Measurements from ENCODE around the gene RPL7L1. TPM values are rescaled to one million over a fixed set of nuclear protein-coding genes. Genes with fewer than 3 reads are reported as not detected.

RPL7L1 gene
- total and polyA plus RNA-seq, 2 of the 13 experiments (the other 11 are each of a cell fraction or from before 2014, with no cell fraction given), result 51.6 to 179 TPM

DNA sequence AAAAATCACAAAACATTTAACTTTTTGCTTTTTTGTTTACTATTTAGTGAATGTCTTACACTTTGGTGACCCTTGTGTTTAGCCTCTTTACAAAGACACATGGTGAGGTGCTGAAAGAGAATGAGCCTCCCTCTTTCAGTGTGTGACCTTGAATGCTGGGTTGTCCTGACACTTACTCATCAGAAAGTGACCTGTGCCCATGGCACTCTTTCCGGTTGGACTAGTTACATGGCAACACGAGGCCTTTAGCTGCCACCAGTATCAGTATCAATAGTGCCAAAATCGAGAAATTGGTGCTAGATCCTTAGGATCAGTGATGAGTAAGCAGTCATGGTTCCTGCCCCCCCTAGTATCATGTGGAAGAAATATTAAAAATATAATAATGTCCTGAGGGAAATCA, 1.7 kb upstream of the RPL7L1 start (continued):
- TF ChIP-seq, protein P1, sequence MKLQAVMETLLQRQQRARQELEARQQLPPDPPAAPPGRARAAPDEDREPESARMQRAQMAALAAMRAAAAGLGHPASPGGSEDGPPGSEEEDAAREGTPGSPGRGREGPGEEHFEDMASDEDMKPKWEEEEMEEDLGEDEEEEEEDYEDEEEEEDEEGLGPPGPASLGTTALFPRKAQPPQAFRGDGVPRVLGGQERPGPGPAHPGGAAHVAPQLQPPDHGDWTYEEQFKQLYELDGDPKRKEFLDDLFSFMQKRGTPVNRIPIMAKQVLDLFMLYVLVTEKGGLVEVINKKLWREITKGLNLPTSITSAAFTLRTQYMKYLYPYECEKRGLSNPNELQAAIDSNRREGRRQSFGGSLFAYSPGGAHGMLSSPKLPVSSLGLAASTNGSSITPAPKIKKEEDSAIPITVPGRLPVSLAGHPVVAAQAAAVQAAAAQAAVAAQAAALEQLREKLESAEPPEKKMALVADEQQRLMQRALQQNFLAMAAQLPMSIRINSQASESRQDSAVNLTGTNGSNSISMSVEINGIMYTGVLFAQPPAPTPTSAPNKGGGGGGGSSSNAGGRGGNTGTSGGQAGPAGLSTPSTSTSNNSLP (IDR thresholded peaks at IDR 0.05; ENCODE audit: low read depth, low read length), result no peak
- TF ChIP-seq ZNF296 (CRISPR knock-in tag; conservative IDR thresholded peaks at IDR 0.05) (no peak), ZNF562 (CRISPR knock-in tag; IDR thresholded peaks at IDR 0.05; ENCODE audit: borderline replicate concordance) (no peak), PCBP1 (IDR thresholded peaks at IDR 0.05; ENCODE audit: borderline replicate concordance, low read depth, low read length) (no peak), POLR2G (IDR thresholded peaks at IDR 0.05; ENCODE audit: low read depth, low read length) (peak; percentile 61), NCOA5 (CRISPR knock-in tag; IDR thresholded peaks at IDR 0.05) (no peak), MED1 (CRISPR knock-in tag; IDR thresholded peaks at IDR 0.05) (peak; percentile 58), MAFG (CRISPR knock-in tag; IDR thresholded peaks at IDR 0.05) (no peak), RFX1 (IDR thresholded peaks at IDR 0.05) (no peak), JARID2 (CRISPR knock-in tag; IDR thresholded peaks at IDR 0.05; ENCODE audit: insufficient replicate concordance) (no peak), SETDB1 (CRISPR knock-in tag; IDR thresholded peaks at IDR 0.05; ENCODE audit: borderline replicate concordance) (no peak), BRCA1 (CRISPR knock-in tag; IDR thresholded peaks at IDR 0.05) (no peak)
- TF ChIP-seq, protein P2, sequence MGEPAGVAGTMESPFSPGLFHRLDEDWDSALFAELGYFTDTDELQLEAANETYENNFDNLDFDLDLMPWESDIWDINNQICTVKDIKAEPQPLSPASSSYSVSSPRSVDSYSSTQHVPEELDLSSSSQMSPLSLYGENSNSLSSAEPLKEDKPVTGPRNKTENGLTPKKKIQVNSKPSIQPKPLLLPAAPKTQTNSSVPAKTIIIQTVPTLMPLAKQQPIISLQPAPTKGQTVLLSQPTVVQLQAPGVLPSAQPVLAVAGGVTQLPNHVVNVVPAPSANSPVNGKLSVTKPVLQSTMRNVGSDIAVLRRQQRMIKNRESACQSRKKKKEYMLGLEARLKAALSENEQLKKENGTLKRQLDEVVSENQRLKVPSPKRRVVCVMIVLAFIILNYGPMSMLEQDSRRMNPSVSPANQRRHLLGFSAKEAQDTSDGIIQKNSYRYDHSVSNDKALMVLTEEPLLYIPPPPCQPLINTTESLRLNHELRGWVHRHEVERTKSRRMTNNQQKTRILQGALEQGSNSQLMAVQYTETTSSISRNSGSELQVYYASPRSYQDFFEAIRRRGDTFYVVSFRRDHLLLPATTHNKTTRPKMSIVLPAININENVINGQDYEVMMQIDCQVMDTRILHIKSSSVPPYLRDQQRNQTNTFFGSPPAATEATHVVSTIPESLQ (CRISPR knock-in tag; conservative IDR thresholded peaks at IDR 0.05), result 0 out of 2 replicates have a peak, but pooled peaks have one; percentile 38
- TF ChIP-seq, protein P3, sequence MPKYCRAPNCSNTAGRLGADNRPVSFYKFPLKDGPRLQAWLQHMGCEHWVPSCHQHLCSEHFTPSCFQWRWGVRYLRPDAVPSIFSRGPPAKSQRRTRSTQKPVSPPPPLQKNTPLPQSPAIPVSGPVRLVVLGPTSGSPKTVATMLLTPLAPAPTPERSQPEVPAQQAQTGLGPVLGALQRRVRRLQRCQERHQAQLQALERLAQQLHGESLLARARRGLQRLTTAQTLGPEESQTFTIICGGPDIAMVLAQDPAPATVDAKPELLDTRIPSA (CRISPR knock-in tag; IDR thresholded peaks at IDR 0.05; ENCODE audit: borderline replicate concordance), result no peak
- TF ChIP-seq, protein P4, sequence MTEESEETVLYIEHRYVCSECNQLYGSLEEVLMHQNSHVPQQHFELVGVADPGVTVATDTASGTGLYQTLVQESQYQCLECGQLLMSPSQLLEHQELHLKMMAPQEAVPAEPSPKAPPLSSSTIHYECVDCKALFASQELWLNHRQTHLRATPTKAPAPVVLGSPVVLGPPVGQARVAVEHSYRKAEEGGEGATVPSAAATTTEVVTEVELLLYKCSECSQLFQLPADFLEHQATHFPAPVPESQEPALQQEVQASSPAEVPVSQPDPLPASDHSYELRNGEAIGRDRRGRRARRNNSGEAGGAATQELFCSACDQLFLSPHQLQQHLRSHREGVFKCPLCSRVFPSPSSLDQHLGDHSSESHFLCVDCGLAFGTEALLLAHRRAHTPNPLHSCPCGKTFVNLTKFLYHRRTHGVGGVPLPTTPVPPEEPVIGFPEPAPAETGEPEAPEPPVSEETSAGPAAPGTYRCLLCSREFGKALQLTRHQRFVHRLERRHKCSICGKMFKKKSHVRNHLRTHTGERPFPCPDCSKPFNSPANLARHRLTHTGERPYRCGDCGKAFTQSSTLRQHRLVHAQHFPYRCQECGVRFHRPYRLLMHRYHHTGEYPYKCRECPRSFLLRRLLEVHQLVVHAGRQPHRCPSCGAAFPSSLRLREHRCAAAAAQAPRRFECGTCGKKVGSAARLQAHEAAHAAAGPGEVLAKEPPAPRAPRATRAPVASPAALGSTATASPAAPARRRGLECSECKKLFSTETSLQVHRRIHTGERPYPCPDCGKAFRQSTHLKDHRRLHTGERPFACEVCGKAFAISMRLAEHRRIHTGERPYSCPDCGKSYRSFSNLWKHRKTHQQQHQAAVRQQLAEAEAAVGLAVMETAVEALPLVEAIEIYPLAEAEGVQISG (CRISPR knock-in tag; IDR thresholded peaks at IDR 0.05), result peak; percentile 62; the same call in 1 of the 2 replicates
- TF ChIP-seq, protein P5, sequence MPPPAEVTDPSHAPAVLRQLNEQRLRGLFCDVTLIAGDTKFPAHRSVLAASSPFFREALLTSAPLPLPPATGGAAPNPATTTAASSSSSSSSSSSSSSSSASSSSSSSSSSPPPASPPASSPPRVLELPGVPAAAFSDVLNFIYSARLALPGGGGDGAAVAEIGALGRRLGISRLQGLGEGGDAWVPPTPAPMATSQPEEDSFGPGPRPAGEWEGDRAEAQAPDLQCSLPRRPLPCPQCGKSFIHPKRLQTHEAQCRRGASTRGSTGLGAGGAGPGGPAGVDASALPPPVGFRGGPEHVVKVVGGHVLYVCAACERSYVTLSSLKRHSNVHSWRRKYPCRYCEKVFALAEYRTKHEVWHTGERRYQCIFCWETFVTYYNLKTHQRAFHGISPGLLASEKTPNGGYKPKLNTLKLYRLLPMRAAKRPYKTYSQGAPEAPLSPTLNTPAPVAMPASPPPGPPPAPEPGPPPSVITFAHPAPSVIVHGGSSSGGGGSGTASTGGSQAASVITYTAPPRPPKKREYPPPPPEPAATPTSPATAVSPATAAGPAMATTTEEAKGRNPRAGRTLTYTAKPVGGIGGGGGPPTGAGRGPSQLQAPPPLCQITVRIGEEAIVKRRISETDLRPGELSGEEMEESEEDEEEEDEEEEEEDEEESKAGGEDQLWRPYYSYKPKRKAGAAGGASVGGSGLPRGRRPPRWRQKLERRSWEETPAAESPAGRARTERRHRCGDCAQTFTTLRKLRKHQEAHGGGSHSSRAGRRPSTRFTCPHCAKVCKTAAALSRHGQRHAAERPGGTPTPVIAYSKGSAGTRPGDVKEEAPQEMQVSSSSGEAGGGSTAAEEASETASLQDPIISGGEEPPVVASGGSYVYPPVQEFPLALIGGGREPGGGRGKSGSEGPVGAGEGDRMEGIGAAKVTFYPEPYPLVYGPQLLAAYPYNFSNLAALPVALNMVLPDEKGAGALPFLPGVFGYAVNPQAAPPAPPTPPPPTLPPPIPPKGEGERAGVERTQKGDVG (CRISPR knock-in tag; IDR thresholded peaks at IDR 0.05; ENCODE audit: borderline replicate concordance), result no peak
